Measurements from ENCODE around the gene ATP13A5.

The ATP13A5 gene

GRCh38 chr3:193271101-193271840 lies 107.3 kb downstream of the ATP13A5 start:
- DNase-seq (ENCODE audit: low read depth), result no peak
- no peak overlapping the region for H3K4me3 ChIP-seq (ENCODE audit: low read length)
- TF ChIP-seq CTCF (IDR thresholded peaks at IDR 0.05; ENCODE audit: insufficient read depth, low read depth, low read length, missing control alignments), result no peak

- no peak for DNase-seq (ENCODE audit: low read depth)
- no peak for TF ChIP-seq CTCF (IDR thresholded peaks at IDR 0.05; ENCODE audit: insufficient read depth, low read depth, low read length, missing control alignments)
- no peak overlapping the region for H3K4me3 ChIP-seq (ENCODE audit: low read length)
These were observed 108.1 kb downstream of the ATP13A5 start for GRCh38 chr3:193270451-193270850.

GRCh38 chr3:193269343-193270028 lies 109.1 kb downstream of the ATP13A5 start:
- no peak for TF ChIP-seq CTCF (IDR thresholded peaks at IDR 0.05; ENCODE audit: insufficient read depth, low read depth, low read length, missing control alignments)
- no peak overlapping the region for H3K4me3 ChIP-seq (ENCODE audit: low read length)
- DNase-seq (ENCODE audit: low read depth), result no peak

GRCh38 chr3:193262707-193263106 lies 115.8 kb downstream of the ATP13A5 start:
- TF ChIP-seq CTCF (IDR thresholded peaks at IDR 0.05; ENCODE audit: insufficient read depth, low read depth, low read length, missing control alignments), result peak; percentile 15
- no peak overlapping the region for H3K4me3 ChIP-seq (ENCODE audit: low read length)
- no peak for DNase-seq (ENCODE audit: low read depth)

- no peak overlapping the region for H3K4me3 ChIP-seq (ENCODE audit: low read length)
- no peak for DNase-seq (ENCODE audit: low read depth)
- TF ChIP-seq CTCF (IDR thresholded peaks at IDR 0.05; ENCODE audit: insufficient read depth, low read depth, low read length, missing control alignments), result no peak
These were observed 116.6 kb downstream of the ATP13A5 start for GRCh38 chr3:193261970-193262369.

GRCh38 chr3:193253986-193254660 lies 124.4 kb downstream of the ATP13A5 start:
- no peak overlapping the region for H3K4me3 ChIP-seq (ENCODE audit: low read length)
- TF ChIP-seq CTCF (IDR thresholded peaks at IDR 0.05; ENCODE audit: insufficient read depth, low read depth, low read length, missing control alignments), result no peak
- no peak for DNase-seq (ENCODE audit: low read depth)

All from epithelial cell of esophagus (primary cell).